ENCODE data around the gene CTU2.

The CTU2 gene

GRCh38 chr16:88759245-88759975 is 53.1 kb downstream of the CTU2 start:
- in situ Hi-C loops (cut with MboI; ENCODE audit: low sequenced_read_pairs): no loop called here

- in situ Hi-C loops (cut with MboI; ENCODE audit: low sequenced_read_pairs): no loop called here
Measured at GRCh38 chr16:88759976-88760350, 53.7 kb downstream of the CTU2 start.

DNA sequence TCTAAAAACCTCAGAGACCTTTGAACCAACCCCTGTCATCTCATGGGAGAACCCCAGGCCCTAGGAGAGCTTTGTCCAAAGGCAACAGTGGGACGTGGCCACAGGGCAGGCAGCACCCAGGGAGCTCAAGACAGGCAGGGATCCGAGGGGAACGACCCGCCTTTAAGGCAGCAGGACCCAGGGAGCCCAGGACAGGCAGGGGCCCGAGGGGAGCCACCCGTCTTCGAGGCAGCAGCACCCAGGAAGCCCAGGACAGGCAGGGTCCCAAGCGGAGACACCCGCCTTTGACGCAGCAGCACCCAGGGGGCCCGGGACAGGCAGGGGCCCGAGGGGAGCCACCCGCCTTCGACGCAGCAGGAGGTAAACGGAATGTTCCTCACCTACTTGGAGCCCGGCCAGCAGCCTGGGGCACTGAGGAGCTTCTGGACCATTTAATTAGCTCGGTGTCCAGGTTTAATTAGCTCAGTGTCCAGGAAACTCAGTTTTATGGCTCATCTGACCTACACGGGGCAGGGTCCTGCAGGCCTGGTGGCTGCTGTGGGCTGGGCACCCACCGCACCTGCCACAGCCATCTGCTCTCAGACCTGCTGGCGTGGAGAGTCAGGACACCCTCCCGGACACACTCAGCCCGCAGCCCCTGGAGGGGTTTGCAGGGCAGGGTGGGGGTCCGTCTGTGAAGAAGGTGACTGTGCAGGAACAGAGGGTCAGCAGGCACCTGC is 54.3 kb downstream of the CTU2 start:
- in situ Hi-C loops (cut with MboI; ENCODE audit: low sequenced_read_pairs): no loop called here

DNA sequence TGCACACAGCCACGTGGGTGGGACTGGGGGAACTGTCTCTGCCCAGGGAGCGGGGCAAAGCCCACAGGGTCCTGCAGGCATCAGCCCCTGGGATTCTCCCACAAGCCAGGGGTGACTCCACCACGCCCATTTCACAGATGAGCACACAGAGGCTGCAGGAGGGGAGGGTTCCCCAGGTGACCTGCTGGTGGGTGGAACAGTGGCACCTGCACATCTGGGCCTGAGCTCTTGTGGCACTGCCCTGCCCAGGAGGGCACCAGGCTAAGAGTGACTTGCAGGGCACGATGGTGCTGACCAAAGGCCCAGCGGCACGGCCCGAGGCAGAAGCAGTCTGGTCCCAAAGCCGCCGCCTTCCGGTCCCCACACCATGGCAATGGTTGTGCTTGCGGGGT is 54.8 kb downstream of the CTU2 start:
- in situ Hi-C loops (cut with MboI; ENCODE audit: low sequenced_read_pairs): no loop called here

DNA sequence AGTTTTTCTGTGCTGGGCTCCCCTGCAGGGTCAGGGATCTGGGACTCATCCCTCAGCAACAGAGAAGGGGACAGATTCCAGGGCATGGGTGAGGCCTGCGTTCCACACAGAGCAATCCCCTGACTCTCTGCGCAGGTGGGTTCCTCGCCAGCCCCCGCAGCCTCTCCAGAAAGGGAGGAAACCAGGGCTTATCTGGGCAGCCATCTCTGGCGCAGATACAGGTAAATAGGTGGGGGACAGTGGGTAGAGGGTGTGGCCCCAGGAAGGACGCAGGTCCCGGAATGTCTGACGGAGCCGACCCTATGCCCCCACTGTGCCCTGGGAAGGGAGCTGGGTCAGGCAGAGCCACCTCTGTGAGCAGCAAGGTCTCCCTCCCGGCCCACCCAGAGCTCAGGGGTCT is 55.5 kb downstream of the CTU2 start:
- in situ Hi-C loops (cut with MboI; ENCODE audit: low sequenced_read_pairs): no loop called here

- in situ Hi-C loops (cut with MboI; ENCODE audit: low sequenced_read_pairs): no loop called here
Measured at GRCh38 chr16:88762258-88762870, 56.1 kb downstream of the CTU2 start.

DNA sequence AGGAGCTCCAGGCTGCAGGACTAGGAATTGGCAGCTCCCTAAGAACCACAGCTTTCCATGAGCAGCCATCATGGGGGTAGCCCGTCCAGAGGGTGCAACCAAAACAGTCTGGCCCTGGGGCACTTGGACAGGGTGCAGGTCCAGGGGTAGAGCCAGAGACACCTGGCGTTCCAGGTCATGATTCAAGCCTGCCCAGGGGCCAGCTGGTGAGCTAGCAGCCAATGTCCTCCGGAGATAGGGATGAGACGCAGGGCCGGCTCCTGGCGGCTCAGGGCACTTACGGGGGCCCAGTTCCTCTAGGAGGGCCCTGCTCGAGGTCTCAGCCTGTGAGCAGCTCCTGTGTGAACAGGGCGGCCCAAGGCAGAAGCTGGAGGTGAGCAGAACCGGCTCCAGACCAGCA is 56.6 kb downstream of the CTU2 start:
- in situ Hi-C loops (cut with MboI; ENCODE audit: low sequenced_read_pairs): no loop called here

DNA sequence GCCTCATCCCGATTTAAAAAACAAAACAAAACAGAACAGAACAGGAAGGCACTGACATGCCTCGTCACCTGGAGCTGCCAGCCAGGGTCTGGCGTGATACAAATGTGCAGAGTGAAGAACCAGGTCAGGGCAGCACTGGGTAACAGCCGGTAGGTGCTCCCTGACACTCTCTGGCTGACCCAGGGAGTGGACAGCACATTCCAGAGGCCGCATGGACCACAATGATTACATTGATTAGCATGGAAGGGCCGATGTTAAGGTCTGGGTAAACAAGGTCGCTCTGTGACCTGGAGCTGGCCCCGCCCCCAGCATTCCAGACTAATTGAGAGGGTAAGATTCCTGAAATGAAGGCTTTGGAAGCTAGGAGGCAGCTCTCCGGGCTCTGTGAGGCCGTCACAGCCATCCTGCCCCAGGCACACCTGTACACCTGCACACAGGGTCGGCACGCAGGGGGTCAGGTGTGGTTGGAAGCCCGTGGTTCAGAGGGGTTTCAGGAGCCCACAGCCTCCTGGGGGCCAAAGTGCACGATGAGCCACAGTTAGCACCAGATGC is 57.3 kb downstream of the CTU2 start:
- in situ Hi-C loops (cut with MboI; ENCODE audit: low sequenced_read_pairs): no loop called here

- in situ Hi-C loops (cut with MboI; ENCODE audit: low sequenced_read_pairs): no loop called here
Measured at GRCh38 chr16:88764080-88764479, 57.8 kb downstream of the CTU2 start.

- in situ Hi-C loops (cut with MboI; ENCODE audit: low sequenced_read_pairs): no loop called here
Measured at GRCh38 chr16:88764913-88765349, 58.6 kb downstream of the CTU2 start.

Data from HL-60/S4 treated with phorbol 12-myristate 13-acetate at 8.2 ng/mL for 4 days and 3 days (cell line).